ENCODE measurements around the gene GMDS. TPM values are rescaled to one million over a fixed set of nuclear protein-coding genes. Genes with fewer than 3 reads are reported as not detected.

GMDS gene
- total RNA-seq, 1 donor from 2014 or later: 27.0 TPM

- no peak for DNase-seq (ENCODE audit: low read depth)
- Histone ChIP-seq H3K27me3 (ENCODE audit: control insufficient read depth, insufficient read depth, low read length) (no peaks in the 10 kb centered on the region), H3K36me3 (ENCODE audit: control insufficient read depth, insufficient read depth, low read length) (no peaks in the 10 kb centered on the region), H3K4me3 (ENCODE audit: low read depth, low read length) (no peak overlapping the region)
- TF ChIP-seq CTCF (IDR thresholded peaks at IDR 0.05; ENCODE audit: insufficient read depth, low read length, poor library complexity, severe bottlenecking): no peak
These were observed 609.9 kb downstream of the GMDS start for GRCh38 chr6:1635305-1636010.

GRCh38 chr6:1634081-1634480 is 611.3 kb downstream of the GMDS start:
- TF ChIP-seq CTCF (IDR thresholded peaks at IDR 0.05; ENCODE audit: insufficient read depth, low read length, poor library complexity, severe bottlenecking): no peak
- Histone ChIP-seq H3K4me3 (ENCODE audit: low read depth, low read length) (no peak overlapping the region), H3K36me3 (ENCODE audit: control insufficient read depth, insufficient read depth, low read length) (no peaks in the 10 kb centered on the region), H3K27me3 (ENCODE audit: control insufficient read depth, insufficient read depth, low read length) (no peaks in the 10 kb centered on the region)
- DNase-seq (ENCODE audit: low read depth): no peak

GRCh38 chr6:1633366-1634021 is 611.9 kb downstream of the GMDS start:
- Histone ChIP-seq H3K36me3 (ENCODE audit: control insufficient read depth, insufficient read depth, low read length) (no peaks in the 10 kb centered on the region), H3K4me3 (ENCODE audit: low read depth, low read length) (no peak overlapping the region), H3K27me3 (ENCODE audit: control insufficient read depth, insufficient read depth, low read length) (no peaks in the 10 kb centered on the region)
- TF ChIP-seq CTCF (IDR thresholded peaks at IDR 0.05; ENCODE audit: insufficient read depth, low read length, poor library complexity, severe bottlenecking): no peak
- no peak for DNase-seq (ENCODE audit: low read depth)

- DNase-seq (ENCODE audit: low read depth): no peak
- no peak for TF ChIP-seq CTCF (IDR thresholded peaks at IDR 0.05; ENCODE audit: insufficient read depth, low read length, poor library complexity, severe bottlenecking)
- H3K4me3 ChIP-seq (ENCODE audit: low read depth, low read length): no peak overlapping the region
- H3K36me3 ChIP-seq (ENCODE audit: control insufficient read depth, insufficient read depth, low read length): no peaks in the 10 kb centered on the region
- peaks cover 2% of the 10 kb centered on the region for H3K27me3 ChIP-seq (ENCODE audit: control insufficient read depth, insufficient read depth, low read length)
These were observed 614.2 kb downstream of the GMDS start for GRCh38 chr6:1631251-1631650.

- no peaks in the 10 kb centered on the region for H3K36me3 ChIP-seq (ENCODE audit: control insufficient read depth, insufficient read depth, low read length)
- H3K27me3 ChIP-seq (ENCODE audit: control insufficient read depth, insufficient read depth, low read length): peaks cover 2% of the 10 kb centered on the region
- H3K4me3 ChIP-seq (ENCODE audit: low read depth, low read length): no peak overlapping the region
- no peak for TF ChIP-seq CTCF (IDR thresholded peaks at IDR 0.05; ENCODE audit: insufficient read depth, low read length, poor library complexity, severe bottlenecking)
- DNase-seq (ENCODE audit: low read depth): no peak
These were observed 614.6 kb downstream of the GMDS start for GRCh38 chr6:1630771-1631217.

Data from kidney epithelial cell (primary cell).